Lower leg skin (tissue), 4 donors: ENCODE data around the gene DESI1. TPM values are rescaled to one million over a fixed set of nuclear protein-coding genes. Genes with fewer than 3 reads are reported as not detected.
"Not testable (repeated sequence)": the region's sequence is repeated elsewhere in the genome, so short reads cannot be mapped to it uniquely, and the experiment has no call there.

Experiments
- DNase-seq, 2 donors: peaks; one replicate each; pipeline ENCODE4 v3.0.0-alpha.2; 2019; ENCODE audit warnings: low spot score in 2 of 2
- H3K4me3 ChIP-seq: fragments of 200-600 bp; sonication (generic); 2 replicates; pipeline ENCODE4 v1.5.1; 2017; ENCODE audit warnings: mild to moderate bottlenecking, low read depth; ENCODE audit not compliant: poor library complexity, severe bottlenecking
- CTCF ChIP-seq, 3 donors: fragments of 450-650 bp; IDR thresholded peaks; one replicate each; pipeline ENCODE4 v1.5.1; 2016; ENCODE audit warnings: antibody characterized with exemption in 3 of 3, mild to moderate bottlenecking in 3 of 3, moderate library complexity in 2 of 3
- POLR2A ChIP-seq, 2 donors: fragments of 450-650 bp; IDR thresholded peaks; one replicate each; pipeline ENCODE4 v1.6.1; 2016 to 2017; ENCODE audit warnings: antibody characterized with exemption in 2 of 2, mild to moderate bottlenecking in 1 of 2, moderate library complexity in 1 of 2
- WGBS, 2 donors: methylation state at CpG; one replicate each; pipeline ENCODE4 v1.1.5; 2018; 5-methylcytosine and 5-hydroxymethylcytosine counted together
- intact Hi-C: fragments of 100-400 bp; cut with DNase I; formaldehyde crosslinking; loops from one replicate; pipeline ENCODE4 v1.15.0; 2023; ENCODE audit warnings: low total_unique reads
- total RNA-seq, 4 donors: library from RNA; depleted of rRNA; stranded (reverse); fragments of >200 nt; gene quantifications; one replicate each; pipeline ENCODE4 v1.1.0, GENCODE V29; 2016

DESI1 gene
- total RNA-seq, 4 donors from 2014 or later, result 16.1 to 37.8 (median 23.0) TPM

DNA sequence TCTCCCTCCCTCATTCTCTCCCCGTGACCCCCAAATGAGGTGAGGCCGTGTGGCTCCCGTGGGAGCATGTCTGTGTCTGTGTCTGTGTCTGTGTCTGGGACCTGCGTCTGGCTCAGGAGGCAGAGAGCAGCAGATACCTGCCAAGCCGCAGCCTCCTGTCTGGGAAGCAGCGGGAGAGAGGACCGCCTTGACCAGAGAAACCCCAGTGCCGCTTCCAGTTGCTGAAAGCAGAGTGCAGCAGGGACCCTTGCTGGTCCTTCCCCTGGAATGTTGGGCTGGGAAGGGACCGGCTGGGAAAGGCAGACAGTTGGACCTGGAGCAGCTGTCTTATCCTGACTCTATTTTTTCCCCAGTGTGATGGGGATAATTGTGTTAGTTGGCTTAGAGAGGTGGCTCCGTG, 59.5 kb downstream of the DESI1 start:
- no peak for DNase-seq
- 40 to 60% methylated on average over 10 of the region's 10 CpGs for whole genome bisulfite sequencing, 2 donors
- no peak overlapping the region for H3K4me3 ChIP-seq
- intact Hi-C loops, result no loop called here
- TF ChIP-seq POLR2A (IDR thresholded peaks at IDR 0.05), result no peak
- TF ChIP-seq CTCF (IDR thresholded peaks at IDR 0.05), result no peak

GRCh38 chr22:41560095-41560471, 60.8 kb downstream of the DESI1 start:
- WGBS, 2 donors, result 49 to 51% methylated on average over 6 of the region's 6 CpGs
- no peak for DNase-seq

GRCh38 chr22:41558241-41558630, 62.6 kb downstream of the DESI1 start:
- DNase-seq, H3K4me3 ChIP-seq, intact Hi-C loops: not testable (repeated sequence)
- 90 to 93% methylated on average over 13 of the region's 13 CpGs for WGBS, 2 donors

More at GRCh38 chr22:41560095-41560471, 60.8 kb downstream of the DESI1 start:
- TF ChIP-seq POLR2A (IDR thresholded peaks at IDR 0.05), result no peak
- TF ChIP-seq CTCF (IDR thresholded peaks at IDR 0.05), result no peak
- intact Hi-C loops, result no loop called here
- no peak overlapping the region for H3K4me3 ChIP-seq

DNA sequence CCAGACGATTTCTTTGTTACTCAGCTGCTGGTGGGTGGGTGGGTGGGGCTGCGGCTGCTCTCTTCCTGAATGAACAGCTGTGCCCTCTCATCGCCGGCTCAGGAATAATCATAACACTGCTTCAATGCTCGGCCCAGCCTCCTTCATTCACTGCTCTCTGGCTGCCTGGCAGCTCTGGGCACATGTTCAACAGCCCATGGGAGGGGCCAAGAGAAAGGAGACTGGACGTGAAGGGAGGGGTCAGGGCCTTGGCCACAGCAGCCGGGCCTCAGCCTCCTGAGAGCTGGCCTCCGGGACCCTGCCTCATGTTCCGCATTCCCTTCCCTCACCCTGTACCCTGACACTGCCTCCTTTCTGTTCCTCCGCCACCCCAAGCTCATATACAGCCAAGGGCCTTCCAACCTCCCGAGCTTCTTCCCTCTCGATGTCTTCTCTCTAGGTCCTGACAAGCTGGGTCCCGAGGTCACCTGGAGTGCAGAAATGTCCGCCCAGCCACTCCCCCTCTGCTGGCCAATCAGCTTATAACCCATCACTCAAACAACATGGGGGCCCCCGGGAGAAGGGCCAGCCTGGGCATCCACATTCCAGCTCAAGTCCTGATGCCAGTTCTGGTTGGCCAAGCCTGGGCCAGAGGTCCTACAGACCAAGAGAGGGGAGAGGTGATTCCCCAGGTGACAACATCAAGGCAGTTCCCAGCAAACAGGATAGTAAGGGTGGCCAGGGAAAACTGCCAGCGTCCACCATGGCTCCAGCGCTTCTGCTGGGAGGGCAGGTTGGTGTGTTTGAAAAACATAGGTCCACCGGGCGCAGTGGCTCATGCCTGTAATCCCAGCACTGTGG, 63.2 kb downstream of the DESI1 start:
- whole genome bisulfite sequencing, 2 donors, result 49 to 59% methylated on average over 19 of the region's 19 CpGs
- intact Hi-C loops, result no loop called here
- no peak overlapping the region for H3K4me3 ChIP-seq
- TF ChIP-seq CTCF (IDR thresholded peaks at IDR 0.05) (no peak), POLR2A (IDR thresholded peaks at IDR 0.05) (no peak)
- no peak for DNase-seq

DNA sequence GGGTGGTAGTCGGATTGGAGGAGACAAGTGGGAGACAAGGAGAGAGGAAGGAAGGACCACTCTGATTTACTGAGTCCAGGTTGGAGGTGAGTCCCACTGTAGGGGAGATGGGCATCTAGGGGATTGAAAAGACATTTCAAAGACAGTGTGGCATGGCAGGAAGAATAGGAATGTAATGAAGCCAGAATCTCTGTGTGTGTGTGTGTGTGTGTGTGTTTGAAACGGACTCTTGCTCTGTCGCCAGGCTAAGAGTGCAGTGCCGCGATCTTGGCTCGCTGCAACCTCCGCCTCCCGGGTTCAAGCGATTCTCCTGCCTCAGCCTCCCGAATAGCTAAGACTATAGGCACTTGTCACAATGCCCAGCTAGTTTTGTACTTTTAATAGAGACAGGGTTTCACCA, 64.3 kb downstream of the DESI1 start:
- intact Hi-C loops, result no loop called here
- H3K4me3 ChIP-seq, result no peak overlapping the region
- 82 to 91% methylated on average over 10 of the region's 10 CpGs for WGBS, 2 donors
- no peak for DNase-seq
- TF ChIP-seq CTCF (IDR thresholded peaks at IDR 0.05) (no peak), POLR2A (IDR thresholded peaks at IDR 0.05) (no peak)

DNA sequence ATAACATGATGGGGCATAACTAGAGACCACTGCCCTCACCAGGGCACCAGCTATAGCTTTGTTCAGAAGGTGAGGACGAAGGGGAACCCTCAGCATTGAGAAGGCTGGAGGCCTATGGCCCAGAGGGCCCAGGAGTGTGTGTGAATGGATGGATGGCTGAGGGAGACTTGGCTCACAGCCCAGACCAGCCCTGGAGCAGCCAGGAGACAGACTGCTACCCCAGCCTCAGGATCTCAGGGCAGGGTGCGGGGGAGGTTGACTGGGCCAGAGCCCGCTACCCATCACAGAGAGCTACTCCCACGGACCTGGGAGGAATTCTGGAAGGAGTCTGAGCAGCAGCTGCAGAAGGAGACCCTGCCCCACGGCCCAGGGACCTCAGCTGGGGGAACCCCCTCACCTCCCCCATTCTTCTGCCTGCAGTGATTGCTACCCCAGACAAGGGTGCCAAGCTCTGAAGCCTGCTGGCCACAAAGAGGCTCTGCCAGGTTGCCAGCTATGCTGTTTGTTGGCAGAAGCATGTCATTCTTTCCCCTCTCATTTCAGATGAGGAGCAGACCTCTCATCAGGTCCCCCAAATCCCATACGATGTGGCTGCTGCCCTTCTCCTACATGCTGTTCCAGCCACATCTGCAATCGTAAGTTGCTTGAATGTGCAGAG, 65.4 kb downstream of the DESI1 start:
- no peak for DNase-seq
- H3K4me3 ChIP-seq, result no peak overlapping the region
- intact Hi-C loops, result no loop called here
- WGBS, 2 donors, result 74 to 78% methylated on average over 7 of the region's 7 CpGs
- TF ChIP-seq POLR2A (IDR thresholded peaks at IDR 0.05) (no peak), CTCF (IDR thresholded peaks at IDR 0.05) (no peak)
